ENCODE data around the gene PARP11. TPM values are rescaled to one million over a fixed set of nuclear protein-coding genes. Genes with fewer than 3 reads are reported as not detected.

PARP11 gene
- total and polyA plus RNA-seq, 2 donors (not counting 3 experiments of a cell fraction or from before 2014, with no cell fraction given), result 3.0 to 4.9 TPM

DNA sequence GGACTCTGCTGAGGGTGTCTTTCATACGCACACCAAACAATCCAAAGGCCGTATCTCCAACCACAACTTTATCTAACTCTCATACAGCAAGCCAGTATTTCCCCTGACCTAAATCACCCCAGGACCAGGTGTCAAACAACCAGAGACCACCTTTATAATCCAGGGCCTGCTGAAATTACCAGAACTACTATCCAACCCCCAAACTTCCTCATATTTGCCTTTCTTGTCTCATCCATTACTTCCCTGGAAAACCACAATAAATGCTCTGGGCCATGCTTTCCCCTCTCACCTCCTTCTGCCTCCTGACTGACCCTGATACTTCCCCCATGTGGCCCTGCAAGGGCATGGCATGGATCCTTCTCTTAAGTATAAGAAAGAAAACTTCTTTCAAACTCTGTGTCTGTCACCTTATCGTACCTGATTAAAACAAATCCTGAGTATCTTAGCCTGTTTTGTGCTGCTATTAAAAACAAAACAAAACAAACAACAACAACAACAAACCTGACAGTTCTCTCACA is 75.6 kb downstream of the PARP11 start:
- no peaks in the 10 kb centered on the region for H3K9me1 ChIP-seq (replicated peaks; ENCODE audit: control insufficient read depth, extremely low read depth, insufficient read depth, low read length)
- H3K27ac ChIP-seq (ENCODE audit: insufficient read depth, low read depth, low read length), result no peak overlapping the region
- no peak for DNase-seq (ENCODE audit: low read depth, low spot score)
- no TSS peak for BruUV-seq (replicated peaks)
- TF ChIP-seq CTCF (IDR thresholded peaks at IDR 0.05; ENCODE audit: extremely low read depth in 1 of 2, insufficient read depth in 1 of 2, low read depth in 1 of 2, low read length in 2 of 2) (no peak), FOS (IDR thresholded peaks at IDR 0.05; ENCODE audit: borderline replicate concordance, insufficient read depth, low read length) (no peak), MAX (IDR thresholded peaks at IDR 0.05; ENCODE audit: insufficient read depth, insufficient read length) (no peak), POLR2AphosphoS5 (IDR thresholded peaks at IDR 0.05; ENCODE audit: insufficient read depth, low read depth, low read length) (no peak), EZH2 (IDR thresholded peaks at IDR 0.05; ENCODE audit: borderline replicate concordance, low read depth, low read length, severe bottlenecking) (no peak), MYC (IDR thresholded peaks at IDR 0.05; ENCODE audit: low read depth, low read length) (no peak), JUN (IDR thresholded peaks at IDR 0.05; ENCODE audit: borderline replicate concordance, insufficient read depth, insufficient read length, low read depth) (no peak), GATA2 (IDR thresholded peaks at IDR 0.05; ENCODE audit: insufficient read depth, insufficient read length, low read depth, low read length) (no peak), POLR2A (IDR thresholded peaks at IDR 0.05; ENCODE audit: low read depth, low read length) (no peak)
- ChIA-PET POLR2A (no interaction called here), CTCF (interaction anchor here (4.4 kb wide), 1 partner anchor 497 kb away, joined by 61 read pairs; no protein-coding TSS in a partner anchor)
- H3K79me2 ChIP-seq (ENCODE audit: control insufficient read depth, insufficient read depth, low read length), result no peaks in the 10 kb centered on the region
- no peaks in the 10 kb centered on the region for H3K9me3 ChIP-seq (replicated peaks; ENCODE audit: control insufficient read depth, insufficient read depth, low read length)
- H3K4me1 ChIP-seq (ENCODE audit: control insufficient read depth, extremely low read depth, insufficient read depth, low read length), result no peaks in the 10 kb centered on the region
- dilution Hi-C loops (cut with MboI; ENCODE audit: extremely low pct_ligation_motif_present, low sequenced_read_pairs), result no loop called here
- no peak overlapping the region for H3K4me2 ChIP-seq (ENCODE audit: insufficient read depth, low read length)
- H3K27me3 ChIP-seq (ENCODE audit: control insufficient read depth in 2 of 2, insufficient read depth in 2 of 2, low read length in 2 of 2), result peaks cover 0 to 1% of the 10 kb centered on the region in 2 experiments
- FAIRE-seq, result no peak
- no peak overlapping the region for H3K9ac ChIP-seq (replicated peaks; ENCODE audit: extremely low read depth, insufficient read depth, low read length)
- H2AFZ ChIP-seq (ENCODE audit: low read depth, low read length), result no peak overlapping the region
- no peaks in the 10 kb centered on the region for H3K36me3 ChIP-seq (ENCODE audit: control insufficient read depth in 2 of 2, extremely low read depth in 1 of 2, insufficient read depth in 2 of 2, low read length in 2 of 2)
- H3K4me3 ChIP-seq (replicated peaks in 1 of 3; ENCODE audit: insufficient read depth in 1 of 3, low read depth in 1 of 3, low read length in 3 of 3), result no peak overlapping the region
- H4K20me1 ChIP-seq (replicated peaks; ENCODE audit: control insufficient read depth, extremely low read depth, insufficient read depth, low read length), result no peaks in the 10 kb centered on the region
- intact Hi-C loops (cut with micrococcal nuclease), result no loop called here

Data from endothelial cell of umbilical vein (primary cell).